Left ventricle myocardium inferior (tissue), 1 donor: ENCODE measurements around the gene CHGA. TPM values are rescaled to one million over a fixed set of nuclear protein-coding genes. Genes with fewer than 3 reads are reported as not detected.

Experiments
- DNase-seq: peaks from one replicate; pipeline ENCODE4 v3.0.0-alpha.2; 2020
- H3K27ac ChIP-seq: fragments of 200-600 bp; replicated peaks from 2 replicates; pipeline ENCODE4 v1.8.0; 2021
- H3K27me3 ChIP-seq: fragments of 200-600 bp; 2 replicates; pipeline ENCODE4 v1.8.0; 2021; ENCODE audit warnings: low read depth
- H3K36me3 ChIP-seq: fragments of 200-600 bp; 2 replicates; pipeline ENCODE4 v1.8.0; 2021
- H3K4me1 ChIP-seq: fragments of 200-600 bp; 2 replicates; pipeline ENCODE4 v1.8.0; 2021
- H3K4me3 ChIP-seq: fragments of 200-600 bp; 2 replicates; pipeline ENCODE4 v1.8.0; 2021; ENCODE audit warnings: mild to moderate bottlenecking, moderate library complexity
- H3K9me3 ChIP-seq: fragments of 200-600 bp; replicated peaks from 2 replicates; pipeline ENCODE4 v1.8.0; 2021
- CTCF ChIP-seq: fragments of 200-600 bp; IDR thresholded peaks from 2 replicates; pipeline ENCODE4 v1.8.0; 2021; ENCODE audit warnings: antibody characterized with exemption, mild to moderate bottlenecking, borderline replicate concordance
- intact Hi-C: fragments of 100-400 bp; cut with micrococcal nuclease; formaldehyde crosslinking; loops from one replicate; pipeline ENCODE4 v1.11.0; 2022
- total RNA-seq: library from RNA; stranded (reverse); fragmentation: NEBNext Ultra II Directional; extraction: Animal tissue kit (Norgen Biotek cat#: 25700); gene quantifications from one replicate; pipeline ENCODE4 v1.2.1, GENCODE V29; 2021
- donor health status: DM: no; HTN: yes; CAD: no; lungs with severe emphysema.

The CHGA gene
- total RNA-seq, 1 donor from 2014 or later = not detected

GRCh38 chr14:92938890-92939671 lies 16.1 kb downstream of the CHGA start:
- no peak for DNase-seq
- intact Hi-C loops = no loop called here
- no peak overlapping the region for H3K4me3 ChIP-seq
- H3K27ac ChIP-seq = no peak overlapping the region
- H3K4me1 ChIP-seq = peaks cover 10% of the 10 kb centered on the region
- no peaks in the 10 kb centered on the region for H3K27me3 ChIP-seq
- no peak for TF ChIP-seq CTCF
- no peaks in the 10 kb centered on the region for H3K9me3 ChIP-seq
- peaks cover 51% of the 10 kb centered on the region for H3K36me3 ChIP-seq

- peaks cover 52% of the 10 kb centered on the region for H3K36me3 ChIP-seq
- no peak overlapping the region for H3K4me3 ChIP-seq
- TF ChIP-seq CTCF = no peak
- no peak for DNase-seq
- intact Hi-C loops = no loop called here
- peaks cover 14% of the 10 kb centered on the region for H3K4me1 ChIP-seq
- H3K9me3 ChIP-seq = no peaks in the 10 kb centered on the region
- no peaks in the 10 kb centered on the region for H3K27me3 ChIP-seq
- H3K27ac ChIP-seq = no peak overlapping the region
Measured at GRCh38 chr14:92939699-92940098, 16.7 kb downstream of the CHGA start.

DNA sequence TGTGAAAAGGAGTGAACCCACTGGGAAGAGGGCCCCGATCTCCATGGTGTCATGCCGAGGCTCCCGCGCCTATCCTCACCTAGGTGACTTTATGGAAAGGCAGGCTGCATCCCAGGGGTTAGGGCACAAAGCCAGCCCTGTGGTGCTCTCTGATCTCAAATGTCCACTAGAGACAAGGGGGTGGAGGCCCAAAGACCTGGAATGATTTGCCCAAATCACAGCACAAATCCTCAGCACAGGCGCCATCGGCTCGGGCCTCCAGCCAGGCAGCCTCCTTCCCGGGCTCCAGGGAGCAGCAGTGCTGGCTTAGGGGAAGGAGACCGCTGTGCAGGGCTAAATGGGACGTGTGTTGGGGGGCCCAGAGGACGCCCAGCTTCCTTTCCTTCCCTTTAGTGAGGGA lies 17.6 kb downstream of the CHGA start:
- H3K36me3 ChIP-seq = peaks cover 58% of the 10 kb centered on the region
- H3K4me1 ChIP-seq = peaks cover 16% of the 10 kb centered on the region
- no peaks in the 10 kb centered on the region for H3K27me3 ChIP-seq
- TF ChIP-seq CTCF = no peak
- no peak overlapping the region for H3K27ac ChIP-seq
- H3K9me3 ChIP-seq = no peaks in the 10 kb centered on the region
- DNase-seq = no peak
- no peak overlapping the region for H3K4me3 ChIP-seq
- intact Hi-C loops = no loop called here

- peaks cover 26% of the 10 kb centered on the region for H3K4me1 ChIP-seq
- peaks cover 58% of the 10 kb centered on the region for H3K36me3 ChIP-seq
- no peak overlapping the region for H3K4me3 ChIP-seq
- H3K27me3 ChIP-seq = no peaks in the 10 kb centered on the region
- TF ChIP-seq CTCF = no peak
- no peaks in the 10 kb centered on the region for H3K9me3 ChIP-seq
- no peak overlapping the region for H3K27ac ChIP-seq
- no peak for DNase-seq
- intact Hi-C loops = no loop called here
Measured at GRCh38 chr14:92941531-92941930, 18.6 kb downstream of the CHGA start.

DNA sequence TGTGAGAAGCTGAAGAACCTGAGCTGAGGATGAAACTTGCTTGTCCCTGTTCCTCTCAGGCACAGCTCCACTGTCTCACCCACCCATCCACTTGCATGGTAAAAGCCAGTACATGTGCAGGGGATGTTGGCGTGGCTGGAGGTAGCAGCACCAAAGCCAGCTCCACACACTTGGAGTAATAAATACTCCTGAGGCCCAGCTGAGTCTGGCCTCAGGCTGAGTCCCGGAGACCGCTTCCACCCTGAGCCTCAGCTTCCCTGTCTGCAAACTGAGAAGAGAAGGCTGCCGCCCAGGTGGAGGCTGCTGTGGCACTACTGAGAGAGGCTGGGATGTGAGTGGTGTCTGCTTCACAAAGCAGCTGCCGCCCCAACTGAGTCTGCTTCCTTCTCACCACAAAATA lies 19.2 kb downstream of the CHGA start:
- Histone ChIP-seq H3K36me3 (peaks cover 57% of the 10 kb centered on the region), H3K27ac (no peak overlapping the region), H3K9me3 (no peaks in the 10 kb centered on the region), H3K27me3 (no peaks in the 10 kb centered on the region), H3K4me3 (no peak overlapping the region), H3K4me1 (peaks cover 32% of the 10 kb centered on the region)
- TF ChIP-seq CTCF = no peak
- intact Hi-C loops = no loop called here
- DNase-seq = no peak
